Measurements from ENCODE around the gene XRN1.

DNA sequence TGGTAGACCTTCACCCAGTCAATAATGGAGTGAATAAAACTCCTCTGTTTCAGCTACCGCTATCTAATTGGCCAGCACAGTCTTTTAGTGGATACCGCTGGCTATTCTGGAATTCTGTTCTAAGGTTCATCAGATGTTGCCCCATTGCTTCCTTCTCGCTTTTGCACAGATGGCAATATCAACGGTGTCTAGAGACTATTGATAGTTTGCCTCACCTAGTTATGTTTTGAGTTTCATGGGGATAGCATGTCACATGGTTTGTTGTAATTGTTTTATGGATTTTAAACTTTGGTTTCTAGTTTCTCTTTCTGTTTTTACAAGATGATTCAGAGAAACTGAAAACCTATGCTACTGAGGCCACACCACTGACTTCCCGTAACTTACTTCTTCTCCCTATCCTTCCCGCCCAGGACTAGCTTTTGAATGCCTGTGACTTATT, 2.0 kb downstream of the XRN1 start:
- TF ChIP-seq, protein P1, sequence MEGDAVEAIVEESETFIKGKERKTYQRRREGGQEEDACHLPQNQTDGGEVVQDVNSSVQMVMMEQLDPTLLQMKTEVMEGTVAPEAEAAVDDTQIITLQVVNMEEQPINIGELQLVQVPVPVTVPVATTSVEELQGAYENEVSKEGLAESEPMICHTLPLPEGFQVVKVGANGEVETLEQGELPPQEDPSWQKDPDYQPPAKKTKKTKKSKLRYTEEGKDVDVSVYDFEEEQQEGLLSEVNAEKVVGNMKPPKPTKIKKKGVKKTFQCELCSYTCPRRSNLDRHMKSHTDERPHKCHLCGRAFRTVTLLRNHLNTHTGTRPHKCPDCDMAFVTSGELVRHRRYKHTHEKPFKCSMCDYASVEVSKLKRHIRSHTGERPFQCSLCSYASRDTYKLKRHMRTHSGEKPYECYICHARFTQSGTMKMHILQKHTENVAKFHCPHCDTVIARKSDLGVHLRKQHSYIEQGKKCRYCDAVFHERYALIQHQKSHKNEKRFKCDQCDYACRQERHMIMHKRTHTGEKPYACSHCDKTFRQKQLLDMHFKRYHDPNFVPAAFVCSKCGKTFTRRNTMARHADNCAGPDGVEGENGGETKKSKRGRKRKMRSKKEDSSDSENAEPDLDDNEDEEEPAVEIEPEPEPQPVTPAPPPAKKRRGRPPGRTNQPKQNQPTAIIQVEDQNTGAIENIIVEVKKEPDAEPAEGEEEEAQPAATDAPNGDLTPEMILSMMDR (conservative IDR thresholded peaks at IDR 0.05; ENCODE audit: low read length) = no peak
- TF ChIP-seq EZH2phosphoT487 (IDR thresholded peaks at IDR 0.05; ENCODE audit: borderline replicate concordance) = no peak

Data from Loucy (cell line).